SK-N-SH treated with all-trans-retinoic acid at 6 μM for 48 hours (cell line): ENCODE measurements around the gene MC1R.

Experiments
- ISL1 ChIP-seq: fragments of 250-450 bp; sonication (Bioruptor Pico); IDR thresholded peaks from 2 replicates; pipeline ENCODE4 v2.1.2; 2022; ENCODE audit warnings: mild to moderate bottlenecking, moderate library complexity
- OSR1 ChIP-seq: fragments of 250-450 bp; sonication (Bioruptor Pico); IDR thresholded peaks from 2 replicates; pipeline ENCODE4 v1.8.0; 2022; ENCODE audit warnings: moderate library complexity, mild to moderate bottlenecking, inconsistent platforms
- PPARA ChIP-seq: fragments of 250-450 bp; sonication (Bioruptor Pico); IDR thresholded peaks from 2 replicates; pipeline ENCODE4 v1.5.0; 2020; ENCODE audit warnings: mild to moderate bottlenecking, borderline replicate concordance
- RARB ChIP-seq: fragments of 250-450 bp; sonication (Bioruptor Pico); IDR thresholded peaks from 2 replicates; pipeline ENCODE4 v1.8.0; 2021; ENCODE audit warnings: mild to moderate bottlenecking, moderate library complexity
- SNAI2 ChIP-seq: fragments of 250-450 bp; sonication (Bioruptor Pico); IDR thresholded peaks from 2 replicates; pipeline ENCODE4 v1.5.0; 2020; ENCODE audit warnings: mild to moderate bottlenecking, moderate library complexity
- TCF4 ChIP-seq: fragments of 250-450 bp; sonication (Bioruptor Pico); IDR thresholded peaks from 2 replicates; pipeline ENCODE4 v1.8.0; 2021; ENCODE audit warnings: mild to moderate bottlenecking, moderate library complexity, borderline replicate concordance
- TOX ChIP-seq: fragments of 250-450 bp; sonication (Bioruptor Pico); IDR thresholded peaks from 2 replicates; pipeline ENCODE4 v1.8.0; 2021; ENCODE audit warnings: mild to moderate bottlenecking, moderate library complexity, borderline replicate concordance
- ZC3H10 ChIP-seq: fragments of 250-450 bp; sonication (Bioruptor Pico); IDR thresholded peaks from 2 replicates; pipeline ENCODE4 v1.5.1; 2021; ENCODE audit warnings: mild to moderate bottlenecking, moderate library complexity
- ZFP30 ChIP-seq: fragments of 450-650 bp; formaldehyde crosslinking; IDR thresholded peaks from 2 replicates; pipeline ENCODE4 v1.5.0; 2022; ENCODE audit warnings: mild to moderate bottlenecking, moderate library complexity
- ZNF70 ChIP-seq: fragments of 450-650 bp; formaldehyde crosslinking; IDR thresholded peaks from 2 replicates; pipeline ENCODE4 v1.5.0; 2020; ENCODE audit warnings: mild to moderate bottlenecking, moderate library complexity
- TF ChIP-seq, protein P1 (sequence below): fragments of 250-450 bp; sonication (Bioruptor Pico); IDR thresholded peaks from 2 replicates; pipeline ENCODE4 v1.5.1; 2020; ENCODE audit warnings: low read depth, mild to moderate bottlenecking, moderate library complexity
- TF ChIP-seq, protein P2 (sequence below): fragments of 250-450 bp; sonication (Bioruptor Pico); IDR thresholded peaks from 2 replicates; pipeline ENCODE4 v1.8.0; 2020; ENCODE audit warnings: mild to moderate bottlenecking, moderate library complexity, borderline replicate concordance
- TF ChIP-seq, protein P3 (sequence below): fragments of 250-450 bp; sonication (Bioruptor Pico); IDR thresholded peaks from 2 replicates; pipeline ENCODE4 v1.8.0; 2021; ENCODE audit warnings: low read depth, mild to moderate bottlenecking, moderate library complexity, borderline replicate concordance

DNA sequence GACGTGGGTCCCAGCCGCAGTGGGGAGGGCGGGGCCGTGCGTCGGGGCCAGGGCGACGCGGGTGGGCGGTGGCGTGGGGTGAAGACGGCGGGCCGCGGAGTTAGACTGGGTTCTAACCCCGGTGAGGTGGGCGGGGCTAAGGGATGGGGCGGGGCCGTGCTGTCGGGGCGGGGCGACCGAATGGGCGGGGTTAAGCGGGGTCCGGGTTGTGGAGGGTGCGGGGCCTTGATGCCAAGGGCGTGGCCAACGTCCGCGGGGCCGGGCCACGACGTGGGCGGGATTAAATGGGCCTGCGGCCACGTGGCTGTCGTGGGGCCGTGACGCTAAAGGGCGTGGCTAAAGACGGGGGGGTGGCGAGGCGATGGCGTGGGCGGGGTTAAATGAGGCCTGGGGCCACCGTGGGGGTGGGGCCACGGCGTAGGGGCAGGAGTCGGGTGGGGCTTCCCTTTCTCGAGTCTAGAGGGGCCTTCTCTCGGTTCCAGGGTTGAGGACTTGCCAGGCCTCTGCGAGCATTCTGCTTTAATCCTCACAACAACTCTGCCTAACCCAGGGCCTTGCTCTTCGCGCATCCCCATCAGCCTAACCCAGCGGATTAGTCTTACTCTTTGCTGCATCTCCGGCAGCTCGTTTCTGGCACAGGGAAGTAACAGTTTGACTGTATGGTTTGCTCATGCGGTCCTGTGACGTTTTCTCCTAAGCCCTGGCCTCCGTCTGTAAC is 44.5 kb upstream of the MC1R start:
- no peak for TF ChIP-seq ZFP30 (CRISPR knock-in tag)
- TF ChIP-seq, protein P1, sequence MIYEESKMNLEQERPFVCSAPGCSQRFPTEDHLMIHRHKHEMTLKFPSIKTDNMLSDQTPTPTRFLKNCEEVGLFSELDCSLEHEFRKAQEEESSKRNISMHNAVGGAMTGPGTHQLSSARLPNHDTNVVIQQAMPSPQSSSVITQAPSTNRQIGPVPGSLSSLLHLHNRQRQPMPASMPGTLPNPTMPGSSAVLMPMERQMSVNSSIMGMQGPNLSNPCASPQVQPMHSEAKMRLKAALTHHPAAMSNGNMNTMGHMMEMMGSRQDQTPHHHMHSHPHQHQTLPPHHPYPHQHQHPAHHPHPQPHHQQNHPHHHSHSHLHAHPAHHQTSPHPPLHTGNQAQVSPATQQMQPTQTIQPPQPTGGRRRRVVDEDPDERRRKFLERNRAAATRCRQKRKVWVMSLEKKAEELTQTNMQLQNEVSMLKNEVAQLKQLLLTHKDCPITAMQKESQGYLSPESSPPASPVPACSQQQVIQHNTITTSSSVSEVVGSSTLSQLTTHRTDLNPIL, result no peak
- TF ChIP-seq, protein P2, sequence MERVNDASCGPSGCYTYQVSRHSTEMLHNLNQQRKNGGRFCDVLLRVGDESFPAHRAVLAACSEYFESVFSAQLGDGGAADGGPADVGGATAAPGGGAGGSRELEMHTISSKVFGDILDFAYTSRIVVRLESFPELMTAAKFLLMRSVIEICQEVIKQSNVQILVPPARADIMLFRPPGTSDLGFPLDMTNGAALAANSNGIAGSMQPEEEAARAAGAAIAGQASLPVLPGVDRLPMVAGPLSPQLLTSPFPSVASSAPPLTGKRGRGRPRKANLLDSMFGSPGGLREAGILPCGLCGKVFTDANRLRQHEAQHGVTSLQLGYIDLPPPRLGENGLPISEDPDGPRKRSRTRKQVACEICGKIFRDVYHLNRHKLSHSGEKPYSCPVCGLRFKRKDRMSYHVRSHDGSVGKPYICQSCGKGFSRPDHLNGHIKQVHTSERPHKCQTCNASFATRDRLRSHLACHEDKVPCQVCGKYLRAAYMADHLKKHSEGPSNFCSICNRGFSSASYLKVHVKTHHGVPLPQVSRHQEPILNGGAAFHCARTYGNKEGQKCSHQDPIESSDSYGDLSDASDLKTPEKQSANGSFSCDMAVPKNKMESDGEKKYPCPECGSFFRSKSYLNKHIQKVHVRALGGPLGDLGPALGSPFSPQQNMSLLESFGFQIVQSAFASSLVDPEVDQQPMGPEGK (CRISPR knock-in tag), result peak; percentile 67; the same call in 1 of the 2 replicates
- no peak for TF ChIP-seq RARB (CRISPR knock-in tag)
- TF ChIP-seq PPARA (CRISPR knock-in tag), result no peak
- no peak for TF ChIP-seq ISL1
- TF ChIP-seq ZC3H10, result no peak
- no peak for TF ChIP-seq ZNF70 (CRISPR knock-in tag)
- TF ChIP-seq TOX (CRISPR knock-in tag), result no peak
- TF ChIP-seq TCF4 (CRISPR knock-in tag), result no peak
- TF ChIP-seq, protein P3, sequence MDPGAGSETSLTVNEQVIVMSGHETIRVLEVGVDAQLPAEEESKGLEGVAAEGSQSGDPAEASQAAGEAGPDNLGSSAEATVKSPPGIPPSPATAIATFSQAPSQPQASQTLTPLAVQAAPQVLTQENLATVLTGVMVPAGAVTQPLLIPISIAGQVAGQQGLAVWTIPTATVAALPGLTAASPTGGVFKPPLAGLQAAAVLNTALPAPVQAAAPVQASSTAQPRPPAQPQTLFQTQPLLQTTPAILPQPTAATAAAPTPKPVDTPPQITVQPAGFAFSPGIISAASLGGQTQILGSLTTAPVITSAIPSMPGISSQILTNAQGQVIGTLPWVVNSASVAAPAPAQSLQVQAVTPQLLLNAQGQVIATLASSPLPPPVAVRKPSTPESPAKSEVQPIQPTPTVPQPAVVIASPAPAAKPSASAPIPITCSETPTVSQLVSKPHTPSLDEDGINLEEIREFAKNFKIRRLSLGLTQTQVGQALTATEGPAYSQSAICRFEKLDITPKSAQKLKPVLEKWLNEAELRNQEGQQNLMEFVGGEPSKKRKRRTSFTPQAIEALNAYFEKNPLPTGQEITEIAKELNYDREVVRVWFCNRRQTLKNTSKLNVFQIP (CRISPR knock-in tag), result no peak
- TF ChIP-seq OSR1 (CRISPR knock-in tag), result no peak
- TF ChIP-seq SNAI2 (CRISPR knock-in tag), result no peak
